ENCODE results near the gene SMAP1. TPM values are rescaled to one million over a fixed set of nuclear protein-coding genes. Genes with fewer than 3 reads are reported as not detected.

Gene SMAP1
- polyA plus RNA-seq, 3 donors = 12.6 to 22.1 (median 20.3) TPM

- DNase-seq = no peak
- Mint-ChIP-seq H3K9me3 (peaks cover 0 to 1% (median 0%) of the 10 kb centered on the region in 7 donors), H3K4me1 (no peaks in the 10 kb centered on the region), H3K4me3 (no peak overlapping the region), H3K27ac (no peak overlapping the region), H3K36me3 (no peaks in the 10 kb centered on the region), H3K27me3 (ENCODE audit: low read depth in 3 of 3) (peaks cover 0 to 2% (median 1%) of the 10 kb centered on the region in 3 donors)
- H3K79me2 ChIP-seq (ENCODE audit: insufficient read depth, low read length) = no peaks in the 10 kb centered on the region
- H3K27ac ChIP-seq (ENCODE audit: low read depth in 1 of 2, low read length in 2 of 2) = no peak overlapping the region
- H3K4me1 ChIP-seq (ENCODE audit: control insufficient read depth in 1 of 2, insufficient read depth in 2 of 2, low read length in 2 of 2) = no peaks in the 10 kb centered on the region
- no peaks in the 10 kb centered on the region for H3K9me3 ChIP-seq (replicated peaks in 1 of 2; ENCODE audit: control insufficient read depth in 1 of 2, insufficient read depth in 1 of 2, low read length in 2 of 2)
- no peaks in the 10 kb centered on the region for H3K36me3 ChIP-seq (replicated peaks in 1 of 2; ENCODE audit: control insufficient read depth in 1 of 2, insufficient read depth in 2 of 2, low read length in 2 of 2)
- H4K20me1 ChIP-seq (ENCODE audit: insufficient read depth, low read length) = no peaks in the 10 kb centered on the region
- no peak overlapping the region for H3K4me2 ChIP-seq (replicated peaks; ENCODE audit: extremely low read depth, low read length, poor library complexity, severe bottlenecking)
- H3K4me3 ChIP-seq (replicated peaks in 1 of 3; ENCODE audit: low read depth in 2 of 3, low read length in 3 of 3) = no peak overlapping the region
- H3K9ac ChIP-seq (ENCODE audit: insufficient read depth, low read length, poor library complexity, severe bottlenecking) = no peak overlapping the region
- WGBS (ENCODE audit: insufficient coverage) = 93% methylated on average over 2 of the region's 2 CpGs
- H3K27me3 ChIP-seq (ENCODE audit: control insufficient read depth in 2 of 2, insufficient read depth in 2 of 2, low read length in 2 of 2) = no peaks in the 10 kb centered on the region
- H2AFZ ChIP-seq (ENCODE audit: insufficient read depth, low read depth, low read length, poor library complexity, severe bottlenecking) = no peak overlapping the region
- intact Hi-C loops (cut with micrococcal nuclease) = loop anchor here in 1 of 2 donors (10.0 kb wide), 2 partner anchors 182 to 362 kb away; no protein-coding TSS in a partner anchor
- TF ChIP-seq CTCF (IDR thresholded peaks at IDR 0.05) = no peak
Measured at GRCh38 chr6:70886661-70887060, 219.0 kb downstream of the SMAP1 start.

GRCh38 chr6:70889270-70889669, 221.6 kb downstream of the SMAP1 start:
- Histone ChIP-seq H4K20me1 (ENCODE audit: insufficient read depth, low read length) (no peaks in the 10 kb centered on the region), H3K4me2 (replicated peaks; ENCODE audit: extremely low read depth, low read length, poor library complexity, severe bottlenecking) (no peak overlapping the region), H3K27ac (ENCODE audit: low read depth in 1 of 2, low read length in 2 of 2) (no peak overlapping the region), H3K4me1 (ENCODE audit: control insufficient read depth in 1 of 2, insufficient read depth in 2 of 2, low read length in 2 of 2) (no peaks in the 10 kb centered on the region), H3K9ac (ENCODE audit: insufficient read depth, low read length, poor library complexity, severe bottlenecking) (no peak overlapping the region), H3K36me3 (replicated peaks in 1 of 2; ENCODE audit: control insufficient read depth in 1 of 2, insufficient read depth in 2 of 2, low read length in 2 of 2) (no peaks in the 10 kb centered on the region), H3K4me3 (replicated peaks in 1 of 3; ENCODE audit: low read depth in 2 of 3, low read length in 3 of 3) (no peak overlapping the region), H2AFZ (ENCODE audit: insufficient read depth, low read depth, low read length, poor library complexity, severe bottlenecking) (no peak overlapping the region), H3K79me2 (ENCODE audit: insufficient read depth, low read length) (no peaks in the 10 kb centered on the region), H3K9me3 (replicated peaks in 1 of 2; ENCODE audit: control insufficient read depth in 1 of 2, insufficient read depth in 1 of 2, low read length in 2 of 2) (no peaks in the 10 kb centered on the region), H3K27me3 (ENCODE audit: control insufficient read depth in 2 of 2, insufficient read depth in 2 of 2, low read length in 2 of 2) (no peaks in the 10 kb centered on the region)
- no peak for TF ChIP-seq CTCF (IDR thresholded peaks at IDR 0.05)
- H3K9me3 Mint-ChIP-seq = peaks cover 0 to 1% (median 0%) of the 10 kb centered on the region in 7 donors
- H3K27ac Mint-ChIP-seq = no peak overlapping the region
- no peaks in the 10 kb centered on the region for H3K36me3 Mint-ChIP-seq
- DNase-seq = no peak
- no peak overlapping the region for H3K4me3 Mint-ChIP-seq
- H3K4me1 Mint-ChIP-seq = no peaks in the 10 kb centered on the region
- intact Hi-C loops (cut with micrococcal nuclease) = loop anchor here in 1 of 2 donors (10.0 kb wide), 2 partner anchors 184 to 364 kb away; no protein-coding TSS in a partner anchor
- peaks cover 2 to 3% (median 3%) of the 10 kb centered on the region in 3 donors for H3K27me3 Mint-ChIP-seq (ENCODE audit: low read depth in 3 of 3)
- 94% methylated on average over 7 of the region's 7 CpGs for WGBS (ENCODE audit: insufficient coverage)
